SU-DHL-6 (cell line): Measurements from ENCODE around the gene DAG1.

Experiments
- H2AFZ ChIP-seq: fragments of 200-600 bp; sonication (generic); 2 replicates; pipeline ENCODE4 v1.6.1; 2014; ENCODE audit warnings: low read depth, mild to moderate bottlenecking, moderate library complexity, mixed read lengths, antibody characterized with exemption, low read length; ENCODE audit not compliant: severe bottlenecking
- H3F3A ChIP-seq: fragments of 200-600 bp; shearing (Covaris generic); 2 replicates; pipeline ENCODE4 v1.6.0; 2016; ENCODE audit warnings: antibody characterized with exemption, mild to moderate bottlenecking; ENCODE audit not compliant: insufficient read depth
- H3K27ac ChIP-seq: fragments of 200-600 bp; sonication (generic); 2 replicates; pipeline ENCODE4 v1.5.1; 2016; ENCODE audit warnings: low read depth, mild to moderate bottlenecking, low read length, moderate library complexity, mixed read lengths
- H3K27me3 ChIP-seq: fragments of 200-600 bp; sonication (generic), shearing (Covaris generic); 2 replicates; pipeline ENCODE4 v1.6.0; 2014; ENCODE audit warnings: mild to moderate bottlenecking, low read length
- H3K36me3 ChIP-seq: fragments of 200-600 bp; sonication (generic); 2 replicates; pipeline ENCODE4 v1.6.1; 2014; ENCODE audit warnings: mild to moderate bottlenecking, low read length, mixed read lengths
- H3K4me2 ChIP-seq: fragments of 300-600, 200-600 bp; shearing (Covaris generic), sonication (generic); 2 replicates; pipeline ENCODE4 v1.6.0; 2014; ENCODE audit warnings: low read length, low read depth, mild to moderate bottlenecking; ENCODE audit not compliant: poor library complexity, severe bottlenecking
- H3K4me3 ChIP-seq: fragments of 200-600 bp; sonication (generic); 2 replicates; pipeline ENCODE4 v1.5.1; 2014; ENCODE audit warnings: antibody characterized with exemption, low read length, mild to moderate bottlenecking, mixed read lengths; ENCODE audit not compliant: insufficient read depth, poor library complexity, severe bottlenecking
- H3K79me2 ChIP-seq: fragments of 200-600 bp; sonication (generic); 2 replicates; pipeline ENCODE4 v1.6.1; 2014; ENCODE audit warnings: mild to moderate bottlenecking, low read length, moderate library complexity; ENCODE audit not compliant: insufficient read depth
- H3K9ac ChIP-seq: fragments of 200-600 bp; sonication (generic); 2 replicates; pipeline ENCODE4 v1.7.0; 2014; ENCODE audit warnings: mild to moderate bottlenecking, low read length
- H3K9me2 ChIP-seq: fragments of 200-600 bp; sonication (generic); replicated peaks from 2 replicates; pipeline ENCODE4 v1.6.1; 2014; ENCODE audit warnings: low read length; ENCODE audit not compliant: insufficient read depth
- H3K9me3 ChIP-seq: fragments of 200-600 bp; sonication (generic); 2 replicates; pipeline ENCODE4 v1.6.1; 2014; ENCODE audit warnings: low read length, mixed read lengths; ENCODE audit not compliant: insufficient read depth
- H4K20me1 ChIP-seq: fragments of 200-600 bp; sonication (generic); 2 replicates; pipeline ENCODE4 v1.6.1; 2014; ENCODE audit warnings: low read depth, mild to moderate bottlenecking, antibody characterized with exemption, low read length, moderate library complexity, mixed read lengths
- CTCF ChIP-seq: fragments of 200-600 bp; sonication (generic); IDR thresholded peaks from one replicate; pipeline ENCODE4 v1.5.1; 2017; ENCODE audit warnings: antibody characterized with exemption, mild to moderate bottlenecking, low read length, moderate library complexity; ENCODE audit not compliant: insufficient read depth, poor library complexity, severe bottlenecking
- EZH2phosphoT487 ChIP-seq: fragments of 200-600 bp; sonication (generic), shearing (Covaris generic); conservative IDR thresholded peaks from 2 replicates; pipeline ENCODE4 v1.6.1; 2018; ENCODE audit warnings: mild to moderate bottlenecking, antibody characterized with exemption, low read length, moderate library complexity, mixed read lengths

DAG1 gene

GRCh38 chr3:49529567-49529966 is 59.5 kb downstream of the DAG1 start:
- no peak overlapping the region for H2AFZ ChIP-seq
- no peak for TF ChIP-seq CTCF
- no peak for TF ChIP-seq EZH2phosphoT487
- no peak overlapping the region for H3K4me2 ChIP-seq
- H3F3A ChIP-seq: no peaks in the 10 kb centered on the region
- H3K27me3 ChIP-seq: no peaks in the 10 kb centered on the region
- H3K27ac ChIP-seq: no peak overlapping the region
- no peaks in the 10 kb centered on the region for H4K20me1 ChIP-seq
- no peaks in the 10 kb centered on the region for H3K9me3 ChIP-seq
- no peak overlapping the region for H3K4me3 ChIP-seq
- no peaks in the 10 kb centered on the region for H3K79me2 ChIP-seq
- no peak overlapping the region for H3K9ac ChIP-seq
- no peaks in the 10 kb centered on the region for H3K36me3 ChIP-seq
- H3K9me2 ChIP-seq: no peaks in the 10 kb centered on the region

GRCh38 chr3:49530231-49530630 is 60.2 kb downstream of the DAG1 start:
- no peak overlapping the region for H3K4me3 ChIP-seq
- H3K79me2 ChIP-seq: no peaks in the 10 kb centered on the region
- TF ChIP-seq EZH2phosphoT487 (no peak), CTCF (no peak)
- H3K36me3 ChIP-seq: no peaks in the 10 kb centered on the region
- H3K27me3 ChIP-seq: no peaks in the 10 kb centered on the region
- H3K9me2 ChIP-seq: no peaks in the 10 kb centered on the region
- H3F3A ChIP-seq: no peaks in the 10 kb centered on the region
- H3K9me3 ChIP-seq: no peaks in the 10 kb centered on the region
- H4K20me1 ChIP-seq: no peaks in the 10 kb centered on the region
- no peak overlapping the region for H3K4me2 ChIP-seq
- H3K27ac ChIP-seq: no peak overlapping the region
- H3K9ac ChIP-seq: no peak overlapping the region
- no peak overlapping the region for H2AFZ ChIP-seq

- Histone ChIP-seq H3K9ac (no peak overlapping the region), H3K27me3 (no peaks in the 10 kb centered on the region), H3F3A (no peaks in the 10 kb centered on the region), H3K4me2 (no peak overlapping the region), H3K4me3 (no peak overlapping the region), H3K27ac (no peak overlapping the region), H3K79me2 (no peaks in the 10 kb centered on the region), H3K36me3 (no peaks in the 10 kb centered on the region), H2AFZ (no peak overlapping the region), H4K20me1 (no peaks in the 10 kb centered on the region), H3K9me3 (no peaks in the 10 kb centered on the region), H3K9me2 (no peaks in the 10 kb centered on the region)
- TF ChIP-seq EZH2phosphoT487 (no peak), CTCF (no peak)
Measured at GRCh38 chr3:49530701-49531100, 60.6 kb downstream of the DAG1 start.

- Histone ChIP-seq H3K36me3 (no peaks in the 10 kb centered on the region), H3K4me3 (no peak overlapping the region), H2AFZ (no peak overlapping the region), H4K20me1 (no peaks in the 10 kb centered on the region), H3K27me3 (no peaks in the 10 kb centered on the region), H3K9me2 (no peaks in the 10 kb centered on the region), H3K79me2 (no peaks in the 10 kb centered on the region), H3K9me3 (no peaks in the 10 kb centered on the region), H3K27ac (no peak overlapping the region), H3K4me2 (no peak overlapping the region), H3K9ac (no peak overlapping the region), H3F3A (no peaks in the 10 kb centered on the region)
- no peak for TF ChIP-seq EZH2phosphoT487
- no peak for TF ChIP-seq CTCF
Measured at GRCh38 chr3:49531218-49531617, 61.2 kb downstream of the DAG1 start.
